H1 (cell line): ENCODE data around the gene CDHR2. TPM values are rescaled to one million over a fixed set of nuclear protein-coding genes. Genes with fewer than 3 reads are reported as not detected.

Experiments used
- ATF3 ChIP-seq: IDR thresholded peaks from 2 replicates; pipeline ENCODE4 v1.6.1; 2011; ENCODE audit warnings: low read depth, mild to moderate bottlenecking, low read length; ENCODE audit not compliant: insufficient read depth
- CEBPB ChIP-seq: IDR thresholded peaks from 2 replicates; pipeline ENCODE4 v1.6.1; 2012; ENCODE audit warnings: low read depth, low read length
- CHD1 ChIP-seq: IDR thresholded peaks from 2 replicates; pipeline ENCODE4 v1.6.1; 2012; ENCODE audit warnings: low read depth, low read length, improper control_type of control experiment
- CHD2 ChIP-seq: IDR thresholded peaks from 2 replicates; pipeline ENCODE4 v1.6.1; 2012; ENCODE audit warnings: low read length, improper control_type of control experiment
- CTBP2 ChIP-seq: IDR thresholded peaks from 2 replicates; pipeline ENCODE4 v1.7.0; 2011; ENCODE audit warnings: borderline replicate concordance, mild to moderate bottlenecking, moderate library complexity, mixed read lengths, low read length; ENCODE audit not compliant: insufficient read depth, insufficient read length
- GABPA ChIP-seq: IDR thresholded peaks from 2 replicates; pipeline ENCODE4 v1.6.1; 2011; ENCODE audit warnings: mild to moderate bottlenecking, low read length, moderate library complexity, borderline replicate concordance; ENCODE audit not compliant: insufficient read depth
- HDAC2 ChIP-seq, 2 experiments: fragments of 300-600 bp in 1 of 2; sonication (generic) in 1 of 2; IDR thresholded peaks; 2 replicates each; pipeline ENCODE4 v1.6.1; 2011 to 2012; ENCODE audit warnings: low read depth in 2 of 2, low read length in 2 of 2, mild to moderate bottlenecking in 2 of 2, moderate library complexity in 2 of 2, borderline replicate concordance in 1 of 2, inconsistent platforms in 1 of 2
- JUND ChIP-seq: IDR thresholded peaks from 2 replicates; pipeline ENCODE4 v1.6.1; 2011; ENCODE audit warnings: mild to moderate bottlenecking, improper control_type of control experiment, low read length
- KDM5A ChIP-seq: fragments of 200-600 bp; IDR thresholded peaks from 2 replicates; pipeline ENCODE4 v1.7.1; 2012; ENCODE audit warnings: mild to moderate bottlenecking, low read length, inconsistent platforms, mixed read lengths
- MAFK ChIP-seq: IDR thresholded peaks from 2 replicates; pipeline ENCODE4 v1.6.1; 2012; ENCODE audit warnings: low read depth, mild to moderate bottlenecking, improper control_type of control experiment, low read length
- MAX ChIP-seq: IDR thresholded peaks from 2 replicates; pipeline ENCODE4 v1.6.1; 2012; ENCODE audit warnings: inconsistent platforms
- PHF8 ChIP-seq: fragments of 200-600 bp; sonication (generic); conservative IDR thresholded peaks from 2 replicates; pipeline ENCODE4 v1.7.1; 2012; ENCODE audit warnings: low read depth, mild to moderate bottlenecking, inconsistent platforms, low read length, moderate library complexity
- POLR2A ChIP-seq, 2 experiments: IDR thresholded peaks; 1 replicate in 1 of 2; 2 replicates in 1 of 2; pipeline ENCODE4 v1.6.1; 2011; ENCODE audit warnings: low read depth in 2 of 2, low read length in 2 of 2, mild to moderate bottlenecking in 2 of 2; ENCODE audit errors: control extremely low read depth in 1 of 2
- RFX5 ChIP-seq: IDR thresholded peaks from 2 replicates; pipeline ENCODE4 v1.6.1; 2011; ENCODE audit warnings: low read depth, low read length, improper control_type of control experiment, borderline replicate concordance
- SIRT6 ChIP-seq: IDR thresholded peaks from one replicate; pipeline ENCODE4 v1.7.1; 2012; ENCODE audit warnings: low read length, inconsistent platforms
- SP1 ChIP-seq: IDR thresholded peaks from 2 replicates; pipeline ENCODE4 v1.6.1; 2011; ENCODE audit warnings: low read depth, low read length
- TAF7 ChIP-seq: optimal IDR thresholded peaks from 2 replicates; pipeline ENCODE3; 2011; ENCODE audit warnings: low read depth, mild to moderate bottlenecking, inconsistent platforms, low read length, moderate library complexity, borderline replicate concordance
- polyA plus RNA-seq, 7 experiments: library from polyadenylated mRNA; depleted of rRNA in 3 of 7; stranded (reverse) in 5 of 7; unstranded in 2 of 7; fragments of >200 nt in 5 of 7; fragments of 200-250 nt in 2 of 7; gene quantifications; 1 replicate in 5 of 7; 2 replicates in 1 of 7; 4 replicates in 1 of 7; pipeline versions ENCODE4 v1.2.1 to v1.2.3, GENCODE V29; 2011 to 2013; ENCODE audit warnings: missing spikeins in 2 of 7, mixed read lengths in 2 of 7
- total RNA-seq: library from RNA; stranded (reverse); fragmentation: NEBNext Ultra II Directional; extraction: Animal tissue kit (Norgen Biotek cat#: 25700); gene quantifications from 2 replicates; pipeline ENCODE4 v1.2.1, GENCODE V29; 2021
- TF ChIP-seq, protein P1 (sequence below): IDR thresholded peaks from 2 replicates; pipeline ENCODE4 v1.6.1; 2012; ENCODE audit warnings: inconsistent platforms

Gene CDHR2
- total and polyA plus RNA-seq, 2 of the 8 experiments (the other 6 are each of a cell fraction or from before 2014, with no cell fraction given): 0.02 to 0.43 TPM

DNA sequence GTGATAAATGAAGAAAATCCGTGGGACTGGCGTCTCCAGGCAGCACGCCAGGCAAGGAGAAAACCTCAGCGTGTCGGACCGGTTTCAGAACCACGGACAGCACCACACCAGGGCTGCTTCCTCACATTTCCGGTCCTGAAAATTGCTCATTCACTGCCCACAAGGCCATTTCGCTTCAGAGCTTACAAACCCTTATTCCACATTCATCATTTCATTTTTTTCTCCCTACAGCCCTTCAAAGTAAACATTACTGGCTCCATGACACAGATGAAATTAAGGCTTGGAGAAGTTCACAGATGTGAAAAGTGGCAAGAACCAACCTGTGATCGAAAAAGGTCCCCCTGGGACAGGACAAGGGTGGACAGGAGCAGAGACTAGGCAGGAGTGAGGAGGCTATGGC, 62.3 kb downstream of the CDHR2 start (continued):
- no peak for TF ChIP-seq ATF3
- TF ChIP-seq KDM5A: no peak
- TF ChIP-seq MAFK: no peak
- TF ChIP-seq SP1: no peak
- TF ChIP-seq, protein P1, sequence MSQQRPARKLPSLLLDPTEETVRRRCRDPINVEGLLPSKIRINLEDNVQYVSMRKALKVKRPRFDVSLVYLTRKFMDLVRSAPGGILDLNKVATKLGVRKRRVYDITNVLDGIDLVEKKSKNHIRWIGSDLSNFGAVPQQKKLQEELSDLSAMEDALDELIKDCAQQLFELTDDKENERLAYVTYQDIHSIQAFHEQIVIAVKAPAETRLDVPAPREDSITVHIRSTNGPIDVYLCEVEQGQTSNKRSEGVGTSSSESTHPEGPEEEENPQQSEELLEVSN: no peak
- no peak for TF ChIP-seq CHD2
- no peak for TF ChIP-seq CEBPB
- 0 out of 4 replicates have a peak, but pooled peaks of 1 of the 2 experiments have one; percentile 45 for TF ChIP-seq HDAC2 (IDR thresholded peaks at IDR 0.05; ENCODE audit: borderline replicate concordance in 1 of 2, low read depth in 2 of 2, low read length in 2 of 2)
- peak; percentile 57 for TF ChIP-seq MAX
- TF ChIP-seq TAF7: peak; percentile 33
- TF ChIP-seq PHF8: no peak
- no peak for TF ChIP-seq SIRT6
- no peak for TF ChIP-seq RFX5
- TF ChIP-seq JUND: no peak
- TF ChIP-seq CTBP2: no peak
- no peak for TF ChIP-seq POLR2A (IDR thresholded peaks at IDR 0.05; ENCODE audit: control extremely low read depth in 1 of 2, low read depth in 2 of 2, low read length in 2 of 2)
- TF ChIP-seq CHD1: no peak
- TF ChIP-seq GABPA: 0 out of 2 replicates have a peak, but pooled peaks have one; percentile 16
